ENCODE results near the gene NDUFB2. TPM values are rescaled to one million over a fixed set of nuclear protein-coding genes. Genes with fewer than 3 reads are reported as not detected.
A peak's percentile ranks its signal among the peaks of the same experiment; 100 is the strongest.

The NDUFB2 gene
- total RNA-seq: 56.5 and 66.3 TPM in 2 replicates

GRCh38 chr7:140696680-140697446 is at the start of gene NDUFB2:
Gene NDUFB2 (plus strand): TSS chr7:140696708. CDS start chr7:140696745, 37 bp downstream.
- Histone ChIP-seq H3K27ac (ENCODE audit: low read depth, low read length) (peak within 1 kb of the TSS; percentile 81), H3K4me1 (ENCODE audit: insufficient read depth, low read length) (peaks cover 17% of the 10 kb centered on the region), H3K36me3 (ENCODE audit: insufficient read depth, low read length) (peaks cover 13% of the 10 kb centered on the region), H2AFZ (ENCODE audit: low read length) (peak within 1 kb of the TSS; percentile 90), H4K20me1 (ENCODE audit: insufficient read depth, low read length) (peaks cover 16% of the 10 kb centered on the region), H3K4me3 (ENCODE audit: insufficient read depth, low read length) (peak within 1 kb of the TSS; percentile 97), H3K79me2 (ENCODE audit: insufficient read depth, low read length) (peaks cover 51% of the 10 kb centered on the region), H3K4me2 (ENCODE audit: insufficient read depth, low read length) (peak within 1 kb of the TSS; percentile 96), H3K27me3 (ENCODE audit: insufficient read depth, low read length) (no peaks in the 10 kb centered on the region), H3K9me3 (ENCODE audit: low read depth, low read length) (no peaks in the 10 kb centered on the region)
- TF ChIP-seq, protein P1, sequence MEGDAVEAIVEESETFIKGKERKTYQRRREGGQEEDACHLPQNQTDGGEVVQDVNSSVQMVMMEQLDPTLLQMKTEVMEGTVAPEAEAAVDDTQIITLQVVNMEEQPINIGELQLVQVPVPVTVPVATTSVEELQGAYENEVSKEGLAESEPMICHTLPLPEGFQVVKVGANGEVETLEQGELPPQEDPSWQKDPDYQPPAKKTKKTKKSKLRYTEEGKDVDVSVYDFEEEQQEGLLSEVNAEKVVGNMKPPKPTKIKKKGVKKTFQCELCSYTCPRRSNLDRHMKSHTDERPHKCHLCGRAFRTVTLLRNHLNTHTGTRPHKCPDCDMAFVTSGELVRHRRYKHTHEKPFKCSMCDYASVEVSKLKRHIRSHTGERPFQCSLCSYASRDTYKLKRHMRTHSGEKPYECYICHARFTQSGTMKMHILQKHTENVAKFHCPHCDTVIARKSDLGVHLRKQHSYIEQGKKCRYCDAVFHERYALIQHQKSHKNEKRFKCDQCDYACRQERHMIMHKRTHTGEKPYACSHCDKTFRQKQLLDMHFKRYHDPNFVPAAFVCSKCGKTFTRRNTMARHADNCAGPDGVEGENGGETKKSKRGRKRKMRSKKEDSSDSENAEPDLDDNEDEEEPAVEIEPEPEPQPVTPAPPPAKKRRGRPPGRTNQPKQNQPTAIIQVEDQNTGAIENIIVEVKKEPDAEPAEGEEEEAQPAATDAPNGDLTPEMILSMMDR (IDR thresholded peaks at IDR 0.05; ENCODE audit: extremely low read depth, low read depth, low read length): no peak
- peak; percentile 95 for DNase-seq (ENCODE audit: insufficient read length, low spot score, missing footprints)

DNA sequence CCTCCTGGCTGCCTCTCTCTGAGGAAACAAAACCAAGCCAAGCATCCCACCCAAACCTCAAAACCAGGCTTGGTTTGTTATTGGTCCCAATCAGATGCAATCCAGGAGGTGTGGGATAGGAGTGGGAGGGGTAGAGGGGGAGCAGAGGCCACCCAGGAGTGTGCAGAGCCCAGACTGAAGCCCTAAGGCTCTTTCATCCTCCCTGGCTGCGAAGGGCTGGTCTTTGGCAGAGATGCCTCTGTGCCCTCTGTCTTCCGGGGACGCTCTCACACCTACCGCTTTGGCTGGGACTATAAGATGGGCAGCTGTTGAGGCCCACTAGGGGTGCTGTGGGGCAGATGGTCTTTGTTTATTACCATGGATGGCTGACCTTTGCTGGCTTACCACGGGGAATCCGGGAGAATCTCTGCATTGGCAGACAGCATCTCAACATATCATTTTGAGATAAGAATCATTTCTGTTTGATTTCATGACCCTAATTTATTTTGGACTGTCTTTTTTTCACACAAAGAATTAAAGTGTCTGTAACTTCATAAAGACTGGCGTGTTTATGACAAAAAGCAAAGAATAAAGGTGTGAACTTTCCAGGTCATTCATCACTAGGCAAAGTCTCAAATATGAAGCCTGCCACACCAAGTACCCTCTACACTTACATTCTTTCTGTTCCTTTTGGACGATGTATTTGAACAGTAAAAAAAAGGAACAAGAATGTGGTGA is 49.4 kb upstream of the NDUFB2 start:
- H3K79me2 ChIP-seq (ENCODE audit: insufficient read depth, low read length): no peaks in the 10 kb centered on the region
- no peak overlapping the region for H3K4me3 ChIP-seq (ENCODE audit: insufficient read depth, low read length)
- no peaks in the 10 kb centered on the region for H3K4me1 ChIP-seq (ENCODE audit: insufficient read depth, low read length)
- no peaks in the 10 kb centered on the region for H3K36me3 ChIP-seq (ENCODE audit: insufficient read depth, low read length)
- no peaks in the 10 kb centered on the region for H3K9me3 ChIP-seq (ENCODE audit: low read depth, low read length)
- no peak overlapping the region for H3K27ac ChIP-seq (ENCODE audit: low read depth, low read length)
- no peak overlapping the region for H3K4me2 ChIP-seq (ENCODE audit: insufficient read depth, low read length)
- no peaks in the 10 kb centered on the region for H4K20me1 ChIP-seq (ENCODE audit: insufficient read depth, low read length)
- H2AFZ ChIP-seq (ENCODE audit: low read length): no peak overlapping the region
- peaks cover 5% of the 10 kb centered on the region for H3K27me3 ChIP-seq (ENCODE audit: insufficient read depth, low read length)
- peak; percentile 92 for DNase-seq (ENCODE audit: insufficient read length, low spot score, missing footprints)
- TF ChIP-seq, protein P1 (IDR thresholded peaks at IDR 0.05; ENCODE audit: extremely low read depth, low read depth, low read length): peak; percentile 70

DNA sequence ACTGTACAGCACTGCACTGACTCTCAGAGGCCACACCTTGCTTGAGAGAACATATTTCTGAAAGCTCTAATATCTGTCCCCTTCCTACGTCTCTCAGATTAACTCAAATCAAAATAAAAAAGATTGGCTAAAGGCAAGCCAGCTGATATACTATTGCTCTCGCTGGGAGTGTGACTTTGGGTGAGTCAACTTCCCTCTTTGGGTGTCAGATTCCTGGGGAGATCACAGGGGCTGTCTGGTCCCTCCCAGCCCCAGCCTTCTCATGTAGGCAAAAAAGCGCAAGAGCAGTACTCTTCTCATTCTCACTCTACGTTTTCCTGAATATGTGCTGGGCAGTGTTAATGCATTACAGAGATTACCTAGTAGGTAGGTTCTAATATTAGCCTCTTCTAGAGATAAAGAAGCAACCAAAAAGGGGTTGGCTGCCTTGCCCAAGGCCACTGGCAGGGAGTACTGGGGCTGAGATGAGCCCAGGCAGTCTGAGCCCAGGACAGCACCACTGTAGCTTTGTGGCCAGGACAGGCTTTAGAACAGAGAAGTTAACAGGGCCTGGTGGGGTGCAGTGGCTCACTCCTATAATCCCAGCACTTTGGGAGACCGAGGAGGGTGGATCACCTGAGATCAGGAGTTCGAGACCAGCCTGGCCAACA is 46.8 kb upstream of the NDUFB2 start:
- Histone ChIP-seq H3K4me2 (ENCODE audit: insufficient read depth, low read length) (no peak overlapping the region), H3K27ac (ENCODE audit: low read depth, low read length) (no peak overlapping the region), H3K4me1 (ENCODE audit: insufficient read depth, low read length) (peaks cover 2% of the 10 kb centered on the region), H2AFZ (ENCODE audit: low read length) (no peak overlapping the region), H3K36me3 (ENCODE audit: insufficient read depth, low read length) (no peaks in the 10 kb centered on the region), H3K79me2 (ENCODE audit: insufficient read depth, low read length) (no peaks in the 10 kb centered on the region), H3K9me3 (ENCODE audit: low read depth, low read length) (no peaks in the 10 kb centered on the region), H3K4me3 (ENCODE audit: insufficient read depth, low read length) (no peak overlapping the region), H3K27me3 (ENCODE audit: insufficient read depth, low read length) (no peaks in the 10 kb centered on the region), H4K20me1 (ENCODE audit: insufficient read depth, low read length) (no peaks in the 10 kb centered on the region)
- TF ChIP-seq, protein P1 (IDR thresholded peaks at IDR 0.05; ENCODE audit: extremely low read depth, low read depth, low read length): no peak
- peak; percentile 91 for DNase-seq (ENCODE audit: insufficient read length, low spot score, missing footprints)
